ENCODE results near the gene LRRTM2. TPM values are rescaled to one million over a fixed set of nuclear protein-coding genes. Genes with fewer than 3 reads are reported as not detected.
A peak's percentile ranks its signal among the peaks of the same experiment; 100 is the strongest.

The LRRTM2 gene
- total and polyA plus RNA-seq, 2 donors (not counting 1 experiment from before 2014, with no cell fraction given): 0.33 to 1.3 TPM

DNA sequence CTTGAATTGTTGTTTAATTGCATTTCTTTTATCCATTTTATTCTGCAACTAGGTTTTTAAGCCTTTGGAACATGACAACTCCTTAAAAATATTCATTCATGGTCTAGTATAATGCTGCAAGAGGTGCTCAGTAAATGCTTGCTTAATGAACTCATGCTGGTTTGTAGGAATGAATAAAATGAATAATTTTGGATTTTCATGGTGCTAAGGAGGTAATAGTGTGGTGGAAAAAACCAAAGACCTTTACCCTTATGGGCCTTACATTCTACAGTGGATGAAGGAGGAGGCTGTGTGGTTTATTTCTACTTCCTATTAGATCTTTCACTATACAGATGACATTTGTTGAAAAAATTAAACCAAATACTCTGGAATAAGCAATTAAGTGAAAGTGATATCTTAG is 43.4 kb downstream of the LRRTM2 start:
- TF ChIP-seq EZH2 (IDR thresholded peaks at IDR 0.05; ENCODE audit: low read length, missing control alignments): no peak
- no peak for TF ChIP-seq CTCF (conservative IDR thresholded peaks at IDR 0.05 in 1 of 2, IDR thresholded peaks at IDR 0.05 in 1 of 2; ENCODE audit: low read depth in 1 of 2, low read length in 2 of 2)
- Histone ChIP-seq H3K27me3 (ENCODE audit: control insufficient read depth, insufficient read depth, low read length) (no peaks in the 10 kb centered on the region), H3K9me3 (ENCODE audit: control insufficient read depth, insufficient read depth, low read depth, low read length) (no peaks in the 10 kb centered on the region), H2AFZ (ENCODE audit: low read length) (no peak overlapping the region), H3K4me3 (replicated peaks in 1 of 4; ENCODE audit: control extremely low read depth in 1 of 4, insufficient read depth in 1 of 4, low read depth in 3 of 4, low read length in 4 of 4) (no peak overlapping the region), H3K4me1 (ENCODE audit: control insufficient read depth, extremely low read depth, insufficient read depth, low read length) (peaks cover 2% of the 10 kb centered on the region), H3K79me2 (ENCODE audit: control insufficient read depth, insufficient read depth, low read length) (peaks cover 11% of the 10 kb centered on the region), H3K36me3 (ENCODE audit: control insufficient read depth, insufficient read depth, low read length) (peaks cover 5% of the 10 kb centered on the region), H4K20me1 (ENCODE audit: control insufficient read depth, extremely low read depth, insufficient read depth, low read length) (peaks cover 2% of the 10 kb centered on the region), H3K4me2 (ENCODE audit: extremely low read depth, insufficient read depth, low read length) (no peak overlapping the region), H3K9ac (ENCODE audit: insufficient read depth, low read length) (no peak overlapping the region), H3K27ac (ENCODE audit: insufficient read depth, low read length) (no peak overlapping the region)
- DNase-seq (ENCODE audit: low read depth in 2 of 2): peak in 1 of 2 donors; percentile 77

- peaks cover 10% of the 10 kb centered on the region for H3K79me2 ChIP-seq (ENCODE audit: control insufficient read depth, insufficient read depth, low read length)
- H3K4me2 ChIP-seq (ENCODE audit: extremely low read depth, insufficient read depth, low read length): no peak overlapping the region
- H3K4me3 ChIP-seq (replicated peaks in 1 of 4; ENCODE audit: control extremely low read depth in 1 of 4, insufficient read depth in 1 of 4, low read depth in 3 of 4, low read length in 4 of 4): no peak overlapping the region
- H3K9ac ChIP-seq (ENCODE audit: insufficient read depth, low read length): no peak overlapping the region
- no peak overlapping the region for H2AFZ ChIP-seq (ENCODE audit: low read length)
- H3K4me1 ChIP-seq (ENCODE audit: control insufficient read depth, extremely low read depth, insufficient read depth, low read length): peaks cover 2% of the 10 kb centered on the region
- no peaks in the 10 kb centered on the region for H3K27me3 ChIP-seq (ENCODE audit: control insufficient read depth, insufficient read depth, low read length)
- TF ChIP-seq CTCF (conservative IDR thresholded peaks at IDR 0.05 in 1 of 2, IDR thresholded peaks at IDR 0.05 in 1 of 2; ENCODE audit: low read depth in 1 of 2, low read length in 2 of 2) (no peak), EZH2 (IDR thresholded peaks at IDR 0.05; ENCODE audit: low read length, missing control alignments) (no peak)
- H3K36me3 ChIP-seq (ENCODE audit: control insufficient read depth, insufficient read depth, low read length): peaks cover 5% of the 10 kb centered on the region
- H4K20me1 ChIP-seq (ENCODE audit: control insufficient read depth, extremely low read depth, insufficient read depth, low read length): peaks cover 2% of the 10 kb centered on the region
- peak in 1 of 2 donors; percentile 23 for DNase-seq (ENCODE audit: low read depth in 2 of 2)
- no peak overlapping the region for H3K27ac ChIP-seq (ENCODE audit: insufficient read depth, low read length)
- no peaks in the 10 kb centered on the region for H3K9me3 ChIP-seq (ENCODE audit: control insufficient read depth, insufficient read depth, low read depth, low read length)
Measured at GRCh38 chr5:138829341-138829740, 45.8 kb downstream of the LRRTM2 start.

DNA sequence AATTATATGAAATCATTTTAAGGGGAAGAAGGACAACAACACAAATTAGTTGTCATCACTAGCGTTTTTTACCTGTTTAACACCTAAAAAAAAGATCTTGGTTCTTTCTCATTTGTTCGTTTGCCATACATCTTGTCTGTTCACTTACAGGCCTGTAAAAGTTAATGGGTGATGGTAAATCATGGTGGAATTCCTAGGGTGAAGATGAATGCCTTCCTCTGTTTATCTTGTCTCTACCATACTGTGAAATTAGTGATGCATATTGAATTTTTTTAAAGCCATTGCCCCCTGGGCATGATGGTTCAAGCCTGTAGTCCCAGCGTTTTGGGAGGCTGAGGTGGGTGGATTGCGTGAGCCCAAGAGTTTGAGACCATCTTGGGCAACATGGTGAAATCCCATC is 46.6 kb downstream of the LRRTM2 start:
- no peak for DNase-seq (ENCODE audit: low read depth in 2 of 2)
- Histone ChIP-seq H2AFZ (ENCODE audit: low read length) (no peak overlapping the region), H3K27ac (ENCODE audit: insufficient read depth, low read length) (no peak overlapping the region), H3K9ac (ENCODE audit: insufficient read depth, low read length) (no peak overlapping the region), H3K36me3 (ENCODE audit: control insufficient read depth, insufficient read depth, low read length) (peaks cover 5% of the 10 kb centered on the region), H3K9me3 (ENCODE audit: control insufficient read depth, insufficient read depth, low read depth, low read length) (no peaks in the 10 kb centered on the region), H3K4me3 (replicated peaks in 1 of 4; ENCODE audit: control extremely low read depth in 1 of 4, insufficient read depth in 1 of 4, low read depth in 3 of 4, low read length in 4 of 4) (no peak overlapping the region), H3K4me2 (ENCODE audit: extremely low read depth, insufficient read depth, low read length) (no peak overlapping the region), H3K79me2 (ENCODE audit: control insufficient read depth, insufficient read depth, low read length) (peaks cover 10% of the 10 kb centered on the region), H3K4me1 (ENCODE audit: control insufficient read depth, extremely low read depth, insufficient read depth, low read length) (peaks cover 2% of the 10 kb centered on the region), H3K27me3 (ENCODE audit: control insufficient read depth, insufficient read depth, low read length) (no peaks in the 10 kb centered on the region), H4K20me1 (ENCODE audit: control insufficient read depth, extremely low read depth, insufficient read depth, low read length) (peaks cover 2% of the 10 kb centered on the region)
- TF ChIP-seq EZH2 (IDR thresholded peaks at IDR 0.05; ENCODE audit: low read length, missing control alignments) (no peak), CTCF (conservative IDR thresholded peaks at IDR 0.05 in 1 of 2, IDR thresholded peaks at IDR 0.05 in 1 of 2; ENCODE audit: low read depth in 1 of 2, low read length in 2 of 2) (no peak)

All from fibroblast of lung (primary cell).